Ovary (tissue), 9 donors: ENCODE measurements around the gene SLC11A2. TPM values are rescaled to one million over a fixed set of nuclear protein-coding genes. Genes with fewer than 3 reads are reported as not detected.
"Not testable (repeated sequence)": the region's sequence is repeated elsewhere in the genome, so short reads cannot be mapped to it uniquely, and the experiment has no call there.

Experiments used
- DNase-seq, 5 donors: peaks; one replicate each; pipeline ENCODE4 v3.0.0-alpha.2; 2019 to 2020
- H3K27ac ChIP-seq, 2 donors: fragments of 200-600 bp; one replicate each; pipeline versions ENCODE4 v1.5.1 to v1.8.0; 2019 to 2022
- H3K27me3 ChIP-seq: fragments of 200-600 bp; one replicate; pipeline ENCODE4 v1.8.0; 2022
- H3K36me3 ChIP-seq: fragments of 200-600 bp; sonication (generic); one replicate; pipeline ENCODE4 v1.5.1; 2019
- H3K4me1 ChIP-seq: one replicate; pipeline ENCODE4 v1.8.1; 2013; ENCODE audit warnings: mild to moderate bottlenecking, moderate library complexity; ENCODE audit not compliant: insufficient read depth
- H3K4me3 ChIP-seq: fragments of 200-600 bp; sonication (generic); one replicate; pipeline ENCODE4 v1.5.1; 2017
- H3K9me3 ChIP-seq, 2 donors: fragments of 200-600 bp in 1 of 2; sonication (generic) in 1 of 2; one replicate each; pipeline versions ENCODE4 v1.5.1 to v1.8.1; 2013 to 2019; ENCODE audit warnings: mild to moderate bottlenecking in 1 of 2, moderate library complexity in 1 of 2
- CTCF ChIP-seq, 3 donors: fragments of 450-650 bp in 2 of 3; fragments of 200-600 bp in 1 of 3; IDR thresholded peaks; one replicate each; pipeline versions ENCODE4 v1.5.1 to v1.8.0; 2016 to 2022; ENCODE audit warnings: antibody characterized with exemption in 3 of 3, mild to moderate bottlenecking in 1 of 3
- EP300 ChIP-seq: sonication (generic); formaldehyde crosslinking; IDR thresholded peaks from one replicate; pipeline ENCODE4 v1.6.1; 2017; ENCODE audit warnings: antibody characterized with exemption
- POLR2A ChIP-seq: fragments of 450-650 bp; IDR thresholded peaks from one replicate; pipeline ENCODE4 v1.6.1; 2017; ENCODE audit warnings: antibody characterized with exemption, mild to moderate bottlenecking, moderate library complexity
- WGBS, 3 donors: extraction: QIAGEN DNeasy Blood & Tissue Kit in 1 of 3; methylation state at CpG; one replicate each; pipeline versions ENCODE4 v1.1.5 to v1.1.7; 2013 to 2017; 5-methylcytosine and 5-hydroxymethylcytosine counted together
- intact Hi-C, 4 donors: fragments of 100-400 bp; cut with DNase I; formaldehyde crosslinking; loops; one replicate each; pipeline versions ENCODE4 v1.11.0 to v1.15.1; 2022 to 2023
- polyA plus RNA-seq, 2 donors: library from polyadenylated mRNA; stranded (reverse); fragments of 200-250 nt in 1 of 2; fragments of 350-450 nt in 1 of 2; fragmentation: Illumina TruSeq in 1 of 2; extraction: RNeasy Lipid Tissue Mini Kit (QIAGEN cat#74804) in 1 of 2; gene quantifications; one replicate each; pipeline ENCODE4 v1.2.3, GENCODE V29; 2013 to 2014
- total RNA-seq, 7 donors: library from RNA; depleted of rRNA in 2 of 7; stranded (reverse); fragments of >200 nt in 2 of 7; fragmentation: NEBNext Ultra II Directional in 3 of 7; extraction: Animal tissue kit (Norgen Biotek cat#: 25700) in 3 of 7; gene quantifications; one replicate each; pipeline versions ENCODE4 v1.1.0 to v1.2.4, GENCODE V29; 2016 to 2023
- donor health status: DM: no; HTN: no; CAD: no; lungs with moderate emphysema.
- donor health status: DM: no; HTN: no; CAD: no.
- donor health status: Bipolar disorder and iron deficiency.
- donor health status: DM: yes; HTN: yes; CAD: no.
- donor health status: DM: no; HTN: no; CAD: no.
- donor health status: DM: yes; HTN: yes; CAD: no.

The SLC11A2 gene
- total and polyA plus RNA-seq, 9 donors: 13.6 to 48.8 (median 38.7) TPM

DNA sequence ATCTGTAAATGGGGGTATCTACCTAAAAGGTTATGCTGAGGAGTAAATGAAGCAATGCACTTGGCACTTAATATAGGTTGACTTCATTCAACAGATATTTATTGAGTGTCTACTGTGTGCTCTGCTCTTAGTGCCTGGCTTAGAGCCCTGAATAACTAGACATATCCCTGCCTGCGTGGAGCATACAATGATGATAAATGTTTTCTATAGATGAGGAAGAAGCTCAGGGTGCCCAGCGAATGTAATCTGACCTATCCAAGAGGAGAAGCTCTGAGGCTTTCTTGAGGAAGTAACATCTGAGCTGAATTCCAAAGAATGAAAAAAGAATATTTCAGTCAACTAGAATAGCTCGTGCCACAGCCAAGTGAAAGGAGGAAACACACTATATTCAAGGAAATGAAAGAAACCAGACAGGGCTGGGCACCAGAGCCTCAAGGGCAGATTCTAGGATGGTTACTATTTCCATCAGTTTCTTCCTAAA is 91.8 kb downstream of the SLC11A2 start:
- TF ChIP-seq EP300 (no peak), CTCF (IDR thresholded peaks at IDR 0.05) (no peak), POLR2A (no peak)
- 21 to 26% (median 24%) methylated on average over 3 of the region's 3 CpGs for WGBS, 3 donors
- Histone ChIP-seq H3K4me1 (peaks cover 4% of the 10 kb centered on the region), H3K27ac (peak overlapping the region in 1 of 2 donors; percentile 11), H3K4me3 (no peak overlapping the region), H3K36me3 (no peaks in the 10 kb centered on the region), H3K9me3 (no peaks in the 10 kb centered on the region), H3K27me3 (no peaks in the 10 kb centered on the region)
- intact Hi-C loops: no loop called here
- no peak for DNase-seq

- WGBS, 3 donors: 94 to 100% (median 95%) methylated on average over 2 of the region's 2 CpGs
- Histone ChIP-seq H3K27me3 (no peaks in the 10 kb centered on the region), H3K4me1 (peaks cover 6% of the 10 kb centered on the region), H3K9me3 (no peaks in the 10 kb centered on the region), H3K27ac (no peak overlapping the region), H3K4me3 (no peak overlapping the region), H3K36me3 (no peaks in the 10 kb centered on the region)
- intact Hi-C loops: no loop called here
- no peak for TF ChIP-seq EP300
- TF ChIP-seq POLR2A: no peak
- no peak for TF ChIP-seq CTCF (IDR thresholded peaks at IDR 0.05)
- no peak for DNase-seq
Measured at GRCh38 chr12:50933459-50934124, 92.6 kb downstream of the SLC11A2 start.

- intact Hi-C loops: no loop called here
- H3K4me1 ChIP-seq: peaks cover 9% of the 10 kb centered on the region
Measured at GRCh38 chr12:50932787-50933280, 93.3 kb downstream of the SLC11A2 start.

GRCh38 chr12:50930477-50930876 is 95.7 kb downstream of the SLC11A2 start:
- H3K36me3 ChIP-seq, H3K4me1 ChIP-seq, intact Hi-C loops, H3K27ac ChIP-seq, DNase-seq, H3K9me3 ChIP-seq, H3K4me3 ChIP-seq, H3K27me3 ChIP-seq: not testable (repeated sequence)
- 91 to 94% (median 93%) methylated on average over 12 of the region's 12 CpGs for WGBS, 3 donors

More at GRCh38 chr12:50932787-50933280, 93.3 kb downstream of the SLC11A2 start:
- Histone ChIP-seq H3K27ac (no peak overlapping the region), H3K27me3 (no peaks in the 10 kb centered on the region), H3K4me3 (no peak overlapping the region), H3K9me3 (no peaks in the 10 kb centered on the region), H3K36me3 (no peaks in the 10 kb centered on the region)
- no peak for DNase-seq
- whole genome bisulfite sequencing, 3 donors: 40 to 53% (median 48%) methylated on average over 2 of the region's 2 CpGs
- TF ChIP-seq EP300 (no peak), CTCF (IDR thresholded peaks at IDR 0.05) (no peak)

- Histone ChIP-seq H3K27ac (no peak overlapping the region), H3K27me3 (no peaks in the 10 kb centered on the region), H3K36me3 (no peaks in the 10 kb centered on the region), H3K4me3 (no peak overlapping the region), H3K4me1 (peaks cover 9% of the 10 kb centered on the region), H3K9me3 (no peaks in the 10 kb centered on the region)
- TF ChIP-seq EP300 (no peak), POLR2A (no peak), CTCF (IDR thresholded peaks at IDR 0.05) (no peak)
- WGBS, 3 donors: 79 to 85% (median 84%) methylated on average over 3 of the region's 3 CpGs
- intact Hi-C loops: loop anchor here in 2 of 4 donors (10.0 kb wide), 1 partner anchor 55 kb away; no protein-coding TSS in a partner anchor
- no peak for DNase-seq
Measured at GRCh38 chr12:50929831-50930230, 96.4 kb downstream of the SLC11A2 start.
